HS-5 (cell line): ENCODE measurements around the gene QRICH2.
"Not testable (repeated sequence)": the region's sequence is repeated elsewhere in the genome, so short reads cannot be mapped to it uniquely, and the experiment has no call there.

Experiments
- DNase-seq: peaks from one replicate; pipeline ENCODE4 v3.0.0-alpha.2; 2012; ENCODE audit warnings: low read depth

The QRICH2 gene

DNA sequence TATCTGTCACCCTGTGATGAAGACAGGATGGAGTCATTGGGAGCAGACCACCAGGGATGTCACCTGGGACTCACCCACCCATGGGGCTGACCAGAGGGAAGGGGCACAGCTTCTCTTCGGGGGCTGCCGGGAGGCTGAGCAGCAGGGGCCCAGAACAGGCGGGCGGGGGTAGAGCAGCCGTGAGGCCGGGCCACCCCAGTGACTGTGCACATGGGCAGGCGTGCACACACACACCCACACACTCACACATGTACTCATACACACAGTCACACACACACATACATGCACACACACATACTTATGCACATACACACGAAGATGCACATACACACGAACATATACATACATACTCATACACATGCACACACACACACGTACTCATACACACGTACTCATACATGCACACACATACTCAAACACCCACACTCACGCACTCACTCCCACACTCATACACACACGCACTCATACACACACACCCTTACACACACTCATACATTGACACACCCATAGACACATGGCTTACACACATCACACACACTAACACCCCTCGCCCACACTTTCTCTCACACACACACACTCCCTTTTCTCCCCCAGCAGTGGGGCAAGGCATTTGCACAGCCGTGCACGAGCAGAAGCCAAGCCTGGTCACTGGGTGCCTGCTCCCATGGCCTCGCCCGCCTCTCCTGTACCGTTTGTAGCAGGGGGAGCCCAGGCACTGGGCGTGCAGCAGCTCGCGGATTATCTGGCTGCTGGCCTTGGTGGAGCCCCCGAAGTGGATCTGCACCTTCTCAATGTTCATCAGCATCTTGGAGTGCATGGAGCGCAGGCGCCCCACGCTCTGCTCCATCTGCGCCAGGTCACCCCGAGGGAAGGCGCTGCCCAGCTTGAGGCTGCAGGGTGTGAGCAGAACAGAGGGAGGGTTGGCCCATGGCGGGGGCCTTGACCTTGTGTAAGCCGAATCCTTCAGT lies 30.5 kb downstream of the QRICH2 start:
- DNase-seq = no peak

DNA sequence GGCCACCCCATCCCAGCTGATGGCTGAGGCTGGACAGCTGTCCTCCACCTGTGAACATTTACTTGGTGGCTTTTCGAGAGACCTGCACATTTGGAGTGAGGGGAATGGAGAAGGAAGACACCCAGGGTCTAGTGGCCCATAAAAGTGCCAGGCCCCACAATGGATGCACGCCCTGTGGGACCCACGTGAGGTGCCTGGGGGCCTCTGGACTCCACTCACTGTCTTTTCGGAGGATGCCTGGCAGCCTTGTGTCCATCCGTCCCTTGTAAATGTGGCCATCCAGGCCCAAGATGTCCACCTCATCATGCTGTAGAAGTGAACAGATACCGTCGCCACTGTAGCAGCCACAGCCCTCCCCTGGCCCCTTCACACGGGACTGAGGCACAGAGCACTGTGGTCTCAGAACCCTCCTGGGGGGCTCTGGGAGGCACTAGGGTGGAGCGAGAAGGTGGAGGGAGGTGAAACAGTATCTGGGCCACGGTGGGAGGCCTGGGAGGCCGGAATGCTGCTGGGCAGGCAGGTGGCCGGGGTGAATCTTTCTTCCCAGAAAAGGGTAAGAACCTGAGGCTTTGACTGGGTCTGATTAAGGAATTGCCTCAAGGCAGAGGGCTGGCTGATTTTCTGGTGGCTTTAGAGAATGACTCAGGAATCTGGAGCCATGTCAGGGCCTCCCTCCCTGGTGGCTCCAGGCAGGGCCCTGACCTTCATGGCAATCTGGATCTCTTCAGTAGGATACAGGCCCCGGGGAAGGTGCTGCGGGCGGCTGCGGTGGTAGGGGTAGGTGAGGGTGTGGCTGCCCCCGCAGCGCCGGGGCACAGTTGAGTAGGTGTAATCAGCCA lies 31.4 kb downstream of the QRICH2 start:
- no peak for DNase-seq

DNA sequence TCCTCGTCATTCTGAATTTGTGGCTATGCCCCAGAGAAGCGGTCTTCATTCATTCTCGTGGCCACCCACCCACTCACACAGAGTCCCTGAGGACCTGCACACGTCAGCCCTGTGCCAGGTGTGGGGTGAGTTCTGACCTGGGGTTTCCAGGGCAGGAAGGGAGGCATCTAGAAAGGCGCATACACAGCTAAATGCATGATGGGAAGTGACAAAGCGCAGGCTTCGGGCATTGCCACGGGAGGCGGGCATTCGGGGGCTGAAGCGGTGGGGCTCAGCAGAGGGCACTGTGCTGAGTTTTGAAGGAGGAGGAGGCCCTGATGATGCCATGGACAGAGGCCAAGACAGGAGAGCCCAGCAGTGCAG lies 32.0 kb downstream of the QRICH2 start:
- no peak for DNase-seq

DNA sequence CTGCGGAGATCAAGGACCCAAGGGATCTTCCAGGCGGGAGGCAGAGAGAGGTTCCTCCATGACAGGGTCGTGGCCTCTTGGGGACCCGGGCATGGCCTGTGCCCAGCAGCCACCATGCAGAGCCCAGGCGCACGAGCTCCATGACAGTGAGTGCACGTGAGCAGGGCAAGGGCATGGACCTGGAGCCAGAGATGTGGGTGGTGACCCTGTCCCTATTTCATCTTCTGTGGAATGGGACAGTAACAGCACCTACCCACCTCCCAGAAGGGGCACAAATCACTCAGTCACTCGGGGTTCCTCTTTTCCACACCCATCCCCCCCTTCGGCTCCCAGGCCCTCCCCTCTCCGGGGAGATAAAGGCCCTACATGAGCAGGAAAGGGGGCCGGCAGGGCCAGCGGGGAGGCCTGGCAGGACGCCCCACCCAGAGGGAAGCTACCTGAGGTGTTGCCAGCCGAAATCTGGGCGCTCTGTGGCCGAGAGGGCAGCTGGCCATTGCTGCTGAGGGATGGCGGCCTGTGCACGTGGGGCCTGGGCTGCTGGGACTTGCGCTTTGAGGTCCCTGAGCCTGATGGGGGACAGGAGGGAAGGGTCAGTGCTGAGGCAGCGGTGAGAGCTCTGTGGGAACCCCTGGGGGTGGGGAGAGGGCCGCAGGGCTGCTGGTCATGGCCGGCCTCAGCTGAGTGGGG lies 32.6 kb downstream of the QRICH2 start:
- DNase-seq = no peak

DNA sequence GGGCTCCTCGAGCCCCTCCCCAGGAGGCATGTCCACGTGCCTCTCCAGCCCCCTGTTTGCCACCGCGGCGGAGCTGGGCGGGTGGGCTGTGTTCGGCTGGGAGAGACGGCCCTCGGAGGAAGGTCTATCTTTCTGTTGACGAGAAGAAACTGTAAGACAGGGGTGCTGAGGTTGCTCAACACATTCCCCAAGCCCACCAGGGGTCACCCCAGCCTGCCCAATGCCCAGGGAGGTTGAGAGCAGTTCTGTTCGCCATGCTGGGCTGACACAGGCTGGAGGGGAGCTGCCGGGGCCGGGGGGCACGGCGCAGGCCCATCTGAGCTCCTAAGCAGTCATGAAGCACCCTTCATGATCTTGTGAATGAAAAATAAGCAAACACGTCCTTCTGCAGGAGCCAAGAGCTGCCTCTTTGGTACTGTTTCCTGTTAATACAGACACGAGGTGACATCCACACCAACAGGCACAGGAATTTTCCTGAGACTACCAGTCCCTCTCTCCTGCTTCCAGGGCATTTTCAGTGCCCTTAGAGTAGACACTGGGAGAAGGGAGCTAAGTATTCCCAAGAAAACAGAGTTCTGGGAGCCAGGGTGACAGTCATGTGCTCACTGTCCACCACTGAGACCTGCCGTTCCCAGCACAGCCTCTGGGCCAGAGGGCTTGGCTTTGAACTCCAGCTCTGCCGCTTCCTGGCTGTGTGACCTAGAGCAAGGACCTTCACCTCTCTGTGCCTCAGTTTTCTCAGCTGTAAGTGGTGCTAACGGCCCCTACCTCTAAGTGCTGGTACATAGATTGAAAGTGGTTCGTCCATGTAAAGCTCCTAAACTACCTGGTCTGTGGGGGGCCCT lies 33.7 kb downstream of the QRICH2 start:
- DNase-seq = no peak

DNA sequence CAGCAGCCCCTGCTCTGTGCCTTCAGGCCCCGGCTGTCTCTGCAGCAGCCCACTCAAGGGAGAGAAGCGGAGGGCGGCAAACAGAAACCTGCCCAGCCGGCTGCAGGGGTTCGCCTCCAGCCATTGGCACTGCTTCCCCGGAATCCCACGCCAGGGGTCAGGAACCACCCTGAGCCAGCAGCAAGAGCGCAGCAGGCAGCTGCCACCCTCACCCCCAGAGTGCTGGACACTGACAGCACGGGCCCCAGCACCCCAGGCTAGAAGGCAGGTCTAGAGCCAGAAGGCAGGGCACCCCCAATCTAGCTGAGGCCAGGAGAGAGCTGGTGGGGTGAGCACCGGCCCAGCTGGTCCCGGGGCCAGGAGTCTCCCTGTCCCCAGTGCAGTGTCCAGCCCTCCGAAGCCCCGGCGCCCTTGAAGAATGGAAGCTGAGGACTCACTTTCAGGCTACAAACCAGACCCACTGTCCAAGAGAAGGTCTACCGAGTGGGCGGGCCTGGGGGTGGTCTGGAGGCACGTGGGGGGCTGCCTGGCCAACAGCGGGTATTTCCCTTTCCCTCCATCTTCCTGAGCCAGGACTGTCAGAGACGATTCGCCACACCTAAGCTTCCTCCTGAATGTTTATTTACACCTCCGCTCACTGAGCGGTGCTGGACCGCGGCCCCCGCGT lies 34.5 kb downstream of the QRICH2 start:
- no peak for DNase-seq

DNA sequence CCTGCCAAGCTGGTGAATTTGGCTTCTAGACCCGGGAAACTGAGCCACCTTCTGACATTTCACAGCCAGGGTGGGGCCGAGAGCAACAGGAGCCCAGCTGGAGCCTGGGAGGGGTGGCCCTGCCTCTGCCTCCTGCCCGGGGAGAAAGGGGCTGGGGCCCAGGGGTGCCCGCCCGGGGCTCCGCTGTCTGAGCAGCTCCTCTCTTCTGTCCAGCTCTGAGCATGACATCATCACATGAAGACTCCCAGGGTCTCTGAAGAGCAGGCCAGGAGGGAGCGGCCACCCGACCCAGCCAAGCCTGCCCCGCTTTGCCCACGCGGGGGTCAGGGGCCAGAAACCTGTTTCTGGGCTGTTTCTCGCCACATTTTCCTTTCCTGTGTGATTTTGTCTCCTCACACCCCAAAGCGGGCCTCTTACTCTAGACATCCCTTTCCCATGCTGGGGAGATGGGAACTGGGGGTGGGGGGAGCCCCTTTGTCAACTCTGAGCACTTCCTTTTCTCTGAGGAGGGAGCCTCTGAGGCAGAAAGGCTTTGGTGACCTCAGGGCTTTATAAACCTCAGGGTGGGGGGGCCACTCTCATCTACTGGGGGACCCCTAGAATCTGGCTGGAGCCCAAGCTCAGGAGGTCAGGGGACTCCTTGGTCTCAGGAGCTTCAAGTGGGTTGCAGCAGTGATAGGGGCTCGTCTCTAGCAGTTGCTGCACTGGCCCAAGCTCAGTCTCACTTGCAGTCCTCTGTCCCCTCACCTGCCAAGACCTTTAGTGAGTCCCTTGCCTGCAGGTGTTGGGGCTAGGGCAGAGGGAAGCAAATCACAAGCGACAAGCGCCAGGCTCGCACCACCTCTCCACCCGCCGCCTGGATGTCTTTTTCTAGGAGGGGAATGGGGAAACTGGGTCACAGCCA lies 35.3 kb downstream of the QRICH2 start:
- no peak for DNase-seq

DNA sequence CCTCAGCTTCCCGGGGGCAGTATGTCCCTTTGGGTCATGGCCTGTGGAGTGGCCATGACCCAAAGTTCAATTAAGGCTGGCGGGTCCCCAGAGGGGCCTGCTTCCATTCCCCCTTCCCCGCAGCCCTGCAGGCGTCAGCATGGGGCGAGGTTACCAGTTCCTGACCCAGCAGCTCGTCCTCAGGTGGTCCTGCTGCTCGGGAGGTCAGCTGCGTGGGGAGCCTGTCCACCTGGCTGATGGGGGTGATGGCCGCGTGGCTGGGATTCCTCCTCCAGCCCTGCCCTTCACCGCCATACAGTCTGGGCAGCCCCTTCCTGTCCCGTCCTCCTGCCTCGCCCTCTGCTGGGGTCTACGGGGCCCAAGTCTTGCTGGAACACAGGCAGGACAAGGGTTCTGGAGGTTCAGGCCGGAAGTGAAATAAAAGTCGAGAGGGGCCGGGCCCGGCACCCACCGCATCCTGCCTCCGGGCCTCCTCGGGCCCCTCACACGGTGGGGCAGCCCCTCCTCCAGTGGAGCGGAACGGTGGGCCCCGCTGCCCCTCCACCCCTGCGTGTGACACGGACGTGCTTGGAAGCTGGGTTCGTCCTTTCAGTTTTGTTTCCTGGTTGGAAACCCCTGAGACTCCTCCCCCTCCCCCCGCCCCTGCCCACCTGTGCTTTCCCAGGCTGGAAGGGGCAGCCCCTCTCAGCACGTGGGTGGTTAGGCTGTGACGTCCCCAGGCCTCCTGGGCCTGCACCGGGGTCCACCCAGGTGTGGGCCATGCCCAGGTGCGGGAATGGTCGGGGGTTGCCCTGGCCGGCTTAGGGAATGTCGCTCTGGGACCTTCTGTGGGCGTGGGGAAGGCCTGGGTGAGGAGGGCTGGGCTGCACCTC lies 36.2 kb downstream of the QRICH2 start:
- DNase-seq = no peak

DNA sequence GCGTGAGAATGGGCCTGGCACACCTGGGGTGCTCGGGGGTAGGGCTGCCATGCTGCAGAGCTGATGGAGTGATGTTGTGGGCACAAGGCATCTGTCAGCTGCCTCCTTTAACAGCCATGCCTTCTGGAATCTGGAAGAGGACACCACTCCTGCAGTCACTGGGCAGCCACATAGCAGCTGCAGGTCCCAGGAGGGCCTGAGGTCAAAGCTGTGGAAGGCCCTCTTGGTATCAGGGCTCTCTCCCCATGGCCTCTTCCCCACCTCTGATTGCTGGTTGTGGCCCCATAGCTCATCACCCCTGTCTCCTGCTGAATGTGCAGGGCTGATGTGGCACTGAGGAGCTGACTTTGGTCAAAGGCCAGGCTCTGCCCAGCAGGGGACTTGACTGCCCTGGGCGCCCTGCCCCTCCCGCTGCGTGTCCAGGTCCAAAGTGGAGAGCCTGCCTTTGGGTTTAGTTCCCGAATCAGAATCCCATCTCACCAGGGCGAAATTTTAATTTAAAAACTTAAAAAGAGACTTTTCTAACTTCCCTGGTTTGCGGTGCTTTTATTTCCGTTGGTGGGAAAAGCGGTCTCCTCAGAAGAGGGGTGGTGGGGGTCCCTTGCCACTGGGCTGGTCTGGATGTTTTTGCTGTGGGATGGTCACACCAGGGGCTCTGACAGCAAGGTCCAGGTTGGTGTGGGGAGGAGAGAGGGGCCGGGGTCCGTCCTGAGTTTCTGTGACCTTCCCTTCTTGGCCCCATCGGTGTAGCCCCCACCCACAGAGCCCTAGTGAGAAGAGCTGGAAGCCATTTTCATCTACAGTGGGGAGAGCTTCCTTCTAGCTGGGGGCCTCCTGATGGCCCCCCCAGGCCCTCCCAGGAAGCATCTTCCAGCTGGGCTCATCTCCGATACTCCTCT lies 37.1 kb downstream of the QRICH2 start:
- DNase-seq = no peak

DNA sequence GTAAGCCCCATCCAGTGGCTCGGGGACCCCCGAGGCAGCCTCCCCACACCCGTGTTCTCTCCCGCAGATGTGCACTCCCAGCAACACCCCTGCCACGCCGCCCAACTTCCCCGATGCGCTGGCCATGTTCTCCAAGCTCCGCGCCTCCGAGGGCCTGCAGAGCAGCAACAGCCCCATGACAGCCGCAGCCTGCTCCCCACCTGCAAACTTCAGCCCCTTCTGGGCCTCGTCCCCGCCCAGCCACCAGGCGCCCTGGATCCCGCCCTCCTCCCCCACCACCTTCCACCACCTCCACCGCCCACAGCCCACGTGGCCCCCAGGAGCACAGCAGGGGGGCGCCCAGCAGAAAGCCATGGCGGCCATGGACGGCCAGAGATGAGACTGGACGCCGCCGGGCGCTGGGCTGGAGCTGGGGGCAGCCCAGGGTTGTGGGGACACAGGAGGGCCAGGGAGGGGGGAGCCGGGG lies 37.9 kb downstream of the QRICH2 start:
- DNase-seq = no peak

DNA sequence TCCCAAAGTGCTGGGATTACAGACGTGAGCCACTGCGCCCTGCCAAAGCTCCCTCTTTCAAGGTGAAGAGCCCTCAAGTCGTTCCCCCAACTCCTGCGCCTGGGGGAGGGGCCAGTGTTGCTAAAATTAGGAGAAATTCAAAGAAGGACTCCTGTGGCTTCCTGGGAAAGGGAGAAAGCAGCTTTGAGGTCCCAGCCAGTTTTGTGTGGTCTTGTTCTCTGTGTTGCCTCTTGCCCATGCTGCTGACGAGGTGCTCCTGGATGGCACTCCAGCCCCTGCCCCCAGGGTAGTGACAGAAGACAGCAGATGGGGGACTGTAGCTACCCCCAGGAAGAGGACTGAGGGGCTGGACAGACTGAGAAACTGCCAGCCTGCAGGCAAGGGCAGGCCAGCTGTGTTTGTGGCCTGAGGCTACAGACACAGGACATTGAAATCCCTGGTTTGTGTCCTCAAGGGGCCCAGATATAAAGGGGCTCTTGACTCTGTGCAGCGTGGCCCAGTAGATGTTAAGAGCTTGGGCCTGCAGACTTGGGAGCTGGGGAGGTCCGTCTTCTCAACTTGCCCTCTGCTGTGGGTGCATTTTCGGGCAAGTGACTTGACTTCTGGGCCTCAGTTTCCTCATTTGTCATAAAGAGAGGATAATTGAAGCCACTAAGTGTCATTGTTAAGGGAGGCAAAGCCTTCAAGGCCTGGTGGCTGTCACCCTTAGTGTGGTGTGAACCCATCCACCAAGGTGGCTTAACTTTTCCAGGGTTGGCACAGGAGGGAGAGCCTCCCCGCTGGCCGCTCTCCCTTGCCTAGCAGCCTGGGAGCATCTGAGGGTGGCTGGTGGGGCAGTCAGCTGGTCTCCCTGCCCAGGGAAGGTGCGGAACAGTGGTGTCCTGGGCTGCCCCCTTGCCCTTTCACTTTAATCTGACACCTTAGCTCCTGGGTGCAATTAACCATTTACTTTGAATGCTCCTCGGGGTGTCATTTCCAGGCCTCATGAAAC lies 38.8 kb downstream of the QRICH2 start:
- no peak for DNase-seq

DNA sequence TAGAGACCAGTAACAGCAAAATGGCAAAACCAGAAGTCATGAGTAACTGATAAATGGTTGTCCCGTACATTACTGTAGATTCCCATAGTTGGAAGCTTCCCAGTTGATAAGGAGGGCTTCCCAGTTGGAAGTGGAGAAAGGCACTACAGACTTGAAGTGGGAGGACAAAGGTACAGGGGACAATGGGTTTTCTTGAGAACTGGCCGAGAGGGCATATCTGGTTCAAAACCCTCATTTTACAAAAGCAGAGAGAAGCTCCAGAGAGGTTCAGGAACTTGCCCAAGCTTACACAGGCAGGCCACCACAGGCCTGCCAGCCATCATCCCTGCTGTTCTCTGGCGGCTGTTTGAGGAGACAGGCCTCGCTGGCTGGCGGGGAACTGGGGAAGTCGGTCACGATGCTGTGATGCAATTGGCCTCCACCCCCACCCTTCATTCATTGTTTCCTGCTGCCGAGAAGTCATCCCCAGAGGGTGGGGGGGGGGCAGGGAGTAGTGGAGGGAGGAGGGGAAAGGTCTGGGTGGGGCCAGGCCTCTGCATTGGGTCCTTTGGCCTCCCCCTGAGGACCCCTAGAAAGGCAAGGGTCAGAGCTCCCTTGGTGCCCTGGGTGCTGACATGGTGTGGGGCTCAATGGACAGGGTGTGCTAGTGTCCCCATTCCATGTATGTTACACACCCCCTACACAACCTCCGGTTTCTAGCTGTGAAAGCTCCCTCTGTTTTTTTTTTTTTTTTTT lies 39.9 kb downstream of the QRICH2 start:
- DNase-seq = no peak

DNA sequence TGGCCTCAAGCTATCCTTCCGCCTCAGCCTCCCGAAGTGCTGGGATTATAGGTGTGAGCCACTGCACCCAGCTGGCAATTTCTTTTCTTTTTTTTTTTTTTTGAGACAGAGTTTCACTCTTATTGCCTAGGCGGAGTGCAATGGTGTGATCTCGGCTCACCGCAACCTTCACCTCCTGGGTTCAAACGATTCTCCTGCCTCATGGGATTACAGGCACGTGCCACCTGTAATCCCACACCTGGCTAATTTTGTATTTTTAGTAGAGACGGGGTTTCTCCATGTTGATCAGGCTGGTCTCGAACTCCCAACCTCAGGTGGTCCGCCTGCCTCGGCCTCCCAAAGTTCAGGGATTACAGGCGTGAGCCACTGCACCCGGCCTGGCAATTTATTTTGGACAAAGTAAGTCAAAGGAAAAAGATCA lies 40.5 kb downstream of the QRICH2 start:
- DNase-seq = not testable (repeated sequence)

DNA sequence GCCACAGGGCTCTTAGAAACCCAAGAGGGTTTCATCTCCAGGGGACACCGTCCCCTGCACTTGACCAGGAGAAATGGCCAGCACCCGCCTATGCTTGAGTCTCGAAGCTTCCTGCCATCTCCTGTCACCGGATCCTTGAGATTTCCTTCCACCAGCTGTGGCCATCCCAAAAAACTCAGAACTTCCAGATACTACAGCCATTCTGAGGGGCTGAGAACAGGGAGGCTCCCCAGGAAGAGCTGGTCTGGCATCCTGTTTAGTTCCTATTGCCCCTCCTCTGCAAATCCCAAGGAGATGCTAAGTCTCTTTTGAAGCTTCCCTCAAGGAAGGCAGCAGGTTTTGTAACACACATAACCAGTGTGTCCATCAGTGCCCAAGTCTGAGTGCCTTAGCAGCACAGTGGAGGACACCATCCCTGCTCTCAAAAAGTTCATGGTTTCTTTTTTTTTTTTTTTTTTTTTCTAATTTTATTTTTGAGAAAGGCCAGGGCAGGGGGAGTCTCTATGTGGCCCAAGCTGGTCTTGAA lies 41.0 kb downstream of the QRICH2 start:
- DNase-seq = no peak

DNA sequence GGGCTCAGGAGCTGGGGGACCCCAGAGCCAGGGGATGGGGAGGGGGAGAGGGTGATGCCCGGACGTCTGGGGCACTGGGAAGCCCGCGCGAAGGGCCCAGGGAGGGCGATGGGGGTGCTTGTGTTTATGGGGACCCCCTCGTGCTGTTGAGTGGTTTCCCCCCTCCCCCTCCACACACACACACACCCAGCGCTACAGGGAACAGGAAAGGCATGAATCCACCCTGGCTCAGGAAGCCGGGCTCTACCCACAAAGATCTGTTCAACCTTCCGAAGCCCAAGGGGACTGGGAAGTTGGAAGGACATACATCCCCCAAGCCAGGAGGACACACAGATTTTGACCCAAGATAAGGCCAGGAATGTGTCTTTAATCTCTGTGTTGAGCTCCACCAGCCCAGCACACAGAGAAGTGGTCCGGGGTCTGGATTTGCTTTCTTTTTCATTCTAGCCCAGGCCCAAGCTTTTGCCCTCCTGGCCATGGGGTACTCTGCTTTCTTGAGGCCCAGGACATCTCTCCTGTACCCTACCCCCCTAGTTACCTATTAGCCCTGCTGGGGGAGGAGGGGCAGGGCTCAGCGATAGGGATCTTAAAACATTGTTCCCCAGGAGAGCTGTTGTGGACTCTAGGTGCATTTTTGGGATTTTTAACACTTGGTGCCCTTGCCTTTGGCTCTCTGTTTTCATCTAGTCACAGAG lies 41.7 kb downstream of the QRICH2 start:
- no peak for DNase-seq
